GM12801 (cell line): Measurements from ENCODE around the gene MUC16.

Experiments
- TF ChIP-seq, protein P1 (sequence below): IDR thresholded peaks from one replicate; pipeline ENCODE4 v1.5.1; 2011; ENCODE audit warnings: control low read depth; ENCODE audit not compliant: insufficient read length; ENCODE audit errors: extremely low read depth

Gene MUC16

GRCh38 chr19:9009935-9010651 lies at the start of gene MUC16:
Gene MUC16, minus strand, starts transcription at chr19:9010409.
- TF ChIP-seq, protein P1, sequence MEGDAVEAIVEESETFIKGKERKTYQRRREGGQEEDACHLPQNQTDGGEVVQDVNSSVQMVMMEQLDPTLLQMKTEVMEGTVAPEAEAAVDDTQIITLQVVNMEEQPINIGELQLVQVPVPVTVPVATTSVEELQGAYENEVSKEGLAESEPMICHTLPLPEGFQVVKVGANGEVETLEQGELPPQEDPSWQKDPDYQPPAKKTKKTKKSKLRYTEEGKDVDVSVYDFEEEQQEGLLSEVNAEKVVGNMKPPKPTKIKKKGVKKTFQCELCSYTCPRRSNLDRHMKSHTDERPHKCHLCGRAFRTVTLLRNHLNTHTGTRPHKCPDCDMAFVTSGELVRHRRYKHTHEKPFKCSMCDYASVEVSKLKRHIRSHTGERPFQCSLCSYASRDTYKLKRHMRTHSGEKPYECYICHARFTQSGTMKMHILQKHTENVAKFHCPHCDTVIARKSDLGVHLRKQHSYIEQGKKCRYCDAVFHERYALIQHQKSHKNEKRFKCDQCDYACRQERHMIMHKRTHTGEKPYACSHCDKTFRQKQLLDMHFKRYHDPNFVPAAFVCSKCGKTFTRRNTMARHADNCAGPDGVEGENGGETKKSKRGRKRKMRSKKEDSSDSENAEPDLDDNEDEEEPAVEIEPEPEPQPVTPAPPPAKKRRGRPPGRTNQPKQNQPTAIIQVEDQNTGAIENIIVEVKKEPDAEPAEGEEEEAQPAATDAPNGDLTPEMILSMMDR = no peak

GRCh38 chr19:9058905-9059667 lies 48.9 kb upstream of the MUC16 start:
- TF ChIP-seq, protein P1 = no peak

DNA sequence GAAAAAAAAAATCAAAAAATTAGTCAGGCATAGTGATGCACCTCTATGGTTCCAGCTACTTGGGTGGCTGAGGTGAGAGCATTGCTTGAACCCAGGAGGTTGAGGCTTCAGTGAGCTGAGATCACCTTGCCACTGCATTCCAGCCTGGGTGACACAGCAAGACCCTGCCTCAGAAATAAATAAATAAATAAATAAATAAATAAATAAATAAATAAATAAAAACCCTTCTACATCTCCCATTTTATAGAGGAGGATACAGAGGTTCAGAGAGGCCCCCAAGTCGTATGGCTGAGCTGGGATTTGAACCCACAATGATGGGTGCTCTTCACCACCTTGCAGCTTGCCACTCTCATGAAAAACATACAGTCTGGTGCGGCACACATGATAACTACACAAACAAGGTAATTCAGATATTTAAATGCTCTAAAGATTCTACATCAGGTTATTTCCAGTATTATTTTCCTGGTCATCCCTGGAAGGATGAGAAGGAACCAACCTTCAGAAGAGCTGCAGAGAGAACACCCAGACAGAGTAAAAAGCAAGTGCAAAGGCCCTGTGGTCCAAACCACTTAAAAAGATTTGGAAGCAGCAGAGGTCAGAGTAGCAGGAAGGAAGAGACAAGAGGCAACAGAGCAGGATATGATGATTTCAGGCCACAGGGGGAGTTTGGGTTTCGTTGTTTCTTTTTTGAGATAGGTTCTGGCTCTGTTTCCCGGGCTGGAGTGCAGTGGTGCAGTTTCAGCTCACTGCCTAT lies 47.5 kb upstream of the MUC16 start:
- TF ChIP-seq, protein P1 = no peak

- TF ChIP-seq, protein P1 = no peak
These were observed 44.6 kb upstream of the MUC16 start for GRCh38 chr19:9054765-9055164.

GRCh38 chr19:9054207-9054606 lies 44.0 kb upstream of the MUC16 start:
- TF ChIP-seq, protein P1 = no peak

- TF ChIP-seq, protein P1 = no peak
These were observed 42.7 kb upstream of the MUC16 start for GRCh38 chr19:9052894-9053293.

- TF ChIP-seq, protein P1 = no peak
These were observed 36.5 kb upstream of the MUC16 start for GRCh38 chr19:9046694-9047093.
